Gastrocnemius medialis (tissue), 4 donors: ENCODE data around the gene SPTBN1. TPM values are rescaled to one million over a fixed set of nuclear protein-coding genes. Genes with fewer than 3 reads are reported as not detected.

Experiments
- ATAC-seq, 2 donors: fragments of 150-250 bp; one replicate each; pipeline ENCODE4 v1.9.1; 2016
- DNase-seq, 2 donors: peaks; one replicate each; pipeline ENCODE4 v3.0.0-alpha.2; 2019
- H3K27ac ChIP-seq, 4 donors: fragments of 200-600 bp; sonication (generic); 1 replicate in 1 of 4; 2 replicates in 3 of 4; pipeline ENCODE4 v1.5.1; 2016 to 2018; ENCODE audit warnings: mild to moderate bottlenecking in 2 of 4, moderate library complexity in 1 of 4
- H3K27me3 ChIP-seq, 3 donors: fragments of 200-600 bp; sonication (generic) in 2 of 3; 1 replicate in 1 of 3; 2 replicates in 2 of 3; pipeline versions ENCODE4 v1.5.1 to v1.6.0; 2016 to 2019; ENCODE audit warnings: mild to moderate bottlenecking in 1 of 3, moderate library complexity in 1 of 3
- H3K36me3 ChIP-seq, 2 donors: fragments of 200-600 bp; sonication (generic) in 1 of 2; one replicate each; pipeline ENCODE4 v1.5.1; 2017 to 2018
- H3K4me1 ChIP-seq, 2 donors: fragments of 200-600 bp; sonication (generic) in 1 of 2; one replicate each; pipeline ENCODE4 v1.5.1; 2016 to 2017; ENCODE audit warnings: mild to moderate bottlenecking in 2 of 2
- H3K4me3 ChIP-seq, 4 donors: fragments of 200-600 bp; sonication (generic) in 3 of 4; 1 replicate in 1 of 4; 2 replicates in 3 of 4; pipeline ENCODE4 v1.5.1; 2016 to 2019; ENCODE audit warnings: mild to moderate bottlenecking in 2 of 4
- H3K9me3 ChIP-seq, 3 donors: fragments of 200-600 bp; sonication (generic) in 2 of 3; 1 replicate in 1 of 3; 2 replicates in 2 of 3; pipeline ENCODE4 v1.5.1; 2016 to 2019
- POLR2A ChIP-seq, 2 donors: fragments of 450-650 bp; IDR thresholded peaks; one replicate each; pipeline ENCODE4 v1.6.1; 2017; ENCODE audit warnings: antibody characterized with exemption in 2 of 2, mild to moderate bottlenecking in 2 of 2, moderate library complexity in 2 of 2
- in situ Hi-C, 4 donors: fragments of 200-750 bp; cut with MboI; loops; one replicate each; pipeline versions ENCODE4 v1.15.0 to v1.8.0; 2017; ENCODE audit warnings: low sequenced_read_pairs in 4 of 4
- intact Hi-C: fragments of 100-400 bp; cut with DNase I; formaldehyde crosslinking; loops from one replicate; pipeline ENCODE4 v1.15.1; 2023; ENCODE audit warnings: low total_unique reads
- total RNA-seq, 4 donors: library from RNA; depleted of rRNA; stranded (reverse); fragments of >200 nt; gene quantifications; one replicate each; pipeline versions ENCODE4 v1.1.0 to v1.2.3, GENCODE V29; 2016
- TF ChIP-seq, protein P1 (sequence below), 5 experiments: fragments of 450-650 bp in 3 of 5; fragments of 200-600 bp in 2 of 5; sonication (generic) in 2 of 5; IDR thresholded peaks in 4 of 5; conservative IDR thresholded peaks in 1 of 5; 1 replicate in 4 of 5; 2 replicates in 1 of 5; pipeline ENCODE4 v1.5.1; 2016 to 2019; ENCODE audit warnings: antibody characterized with exemption in 5 of 5, mild to moderate bottlenecking in 3 of 5, moderate library complexity in 3 of 5

Gene SPTBN1
- total RNA-seq, 4 donors from 2014 or later, result 107 to 191 (median 119) TPM

DNA sequence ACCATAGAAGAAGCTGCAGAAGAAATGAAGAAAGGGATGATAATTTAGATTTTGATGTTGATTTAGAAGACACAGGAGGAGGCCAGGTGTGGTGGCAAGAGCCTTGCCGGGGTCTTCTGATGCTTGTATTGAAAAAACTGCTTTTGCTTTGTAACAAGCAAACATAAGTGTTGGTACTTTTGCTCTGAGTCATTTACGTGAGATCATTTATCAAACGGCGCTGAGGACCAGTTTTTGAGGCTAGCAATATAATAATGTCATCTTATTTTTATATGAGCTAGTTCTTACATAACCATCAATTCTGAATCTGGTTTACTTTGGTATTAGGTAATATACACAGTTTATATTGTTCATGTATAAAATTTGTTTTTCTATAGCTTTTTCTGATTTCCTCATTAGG, 30.6 kb downstream of the SPTBN1 start:
- TF ChIP-seq, protein P1, sequence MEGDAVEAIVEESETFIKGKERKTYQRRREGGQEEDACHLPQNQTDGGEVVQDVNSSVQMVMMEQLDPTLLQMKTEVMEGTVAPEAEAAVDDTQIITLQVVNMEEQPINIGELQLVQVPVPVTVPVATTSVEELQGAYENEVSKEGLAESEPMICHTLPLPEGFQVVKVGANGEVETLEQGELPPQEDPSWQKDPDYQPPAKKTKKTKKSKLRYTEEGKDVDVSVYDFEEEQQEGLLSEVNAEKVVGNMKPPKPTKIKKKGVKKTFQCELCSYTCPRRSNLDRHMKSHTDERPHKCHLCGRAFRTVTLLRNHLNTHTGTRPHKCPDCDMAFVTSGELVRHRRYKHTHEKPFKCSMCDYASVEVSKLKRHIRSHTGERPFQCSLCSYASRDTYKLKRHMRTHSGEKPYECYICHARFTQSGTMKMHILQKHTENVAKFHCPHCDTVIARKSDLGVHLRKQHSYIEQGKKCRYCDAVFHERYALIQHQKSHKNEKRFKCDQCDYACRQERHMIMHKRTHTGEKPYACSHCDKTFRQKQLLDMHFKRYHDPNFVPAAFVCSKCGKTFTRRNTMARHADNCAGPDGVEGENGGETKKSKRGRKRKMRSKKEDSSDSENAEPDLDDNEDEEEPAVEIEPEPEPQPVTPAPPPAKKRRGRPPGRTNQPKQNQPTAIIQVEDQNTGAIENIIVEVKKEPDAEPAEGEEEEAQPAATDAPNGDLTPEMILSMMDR (IDR thresholded peaks at IDR 0.05 in 4 of 5, conservative IDR thresholded peaks at IDR 0.05 in 1 of 5), result no peak
- TF ChIP-seq POLR2A (IDR thresholded peaks at IDR 0.05), result no peak
- Histone ChIP-seq H3K4me3 (no peak overlapping the region), H3K4me1 (peaks cover 38 to 48% of the 10 kb centered on the region in 2 donors), H3K27me3 (no peaks in the 10 kb centered on the region), H3K27ac (peak overlapping the region in 1 of 4 donors; percentile 15), H3K36me3 (no peaks in the 10 kb centered on the region), H3K9me3 (no peaks in the 10 kb centered on the region)
- DNase-seq, result no peak
- no peak for ATAC-seq
- intact Hi-C loops, result no loop called here
- in situ Hi-C loops, result no loop called here

DNA sequence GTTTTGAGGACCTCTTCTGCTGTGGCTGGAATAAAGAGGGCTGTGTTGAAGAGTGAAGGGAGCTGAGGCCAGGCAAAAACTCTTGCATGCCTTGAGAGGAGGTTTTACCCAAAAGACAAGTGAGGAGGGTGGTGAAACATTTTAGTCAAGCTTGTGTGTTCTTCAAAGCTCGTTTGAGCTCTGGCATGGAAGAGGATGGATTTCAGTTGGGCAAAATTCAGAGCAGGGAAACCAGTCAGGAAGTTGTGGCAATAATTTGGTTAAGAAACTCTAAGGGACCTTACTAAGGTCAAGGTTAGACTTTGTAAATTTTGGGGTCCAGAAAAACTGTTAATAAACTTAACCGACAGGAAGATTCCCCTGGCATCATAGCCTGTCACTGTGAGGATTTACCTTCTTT, 34.7 kb downstream of the SPTBN1 start:
- TF ChIP-seq, protein P1 (IDR thresholded peaks at IDR 0.05 in 4 of 5, conservative IDR thresholded peaks at IDR 0.05 in 1 of 5), result no peak
- TF ChIP-seq POLR2A (IDR thresholded peaks at IDR 0.05), result no peak
- no peak for DNase-seq
- H3K9me3 ChIP-seq, result no peaks in the 10 kb centered on the region
- no peak overlapping the region for H3K4me3 ChIP-seq
- H3K27ac ChIP-seq, result peak overlapping the region in 2 of 4 donors; percentile 1 to 20
- no peaks in the 10 kb centered on the region for H3K27me3 ChIP-seq
- peaks cover 21 to 25% of the 10 kb centered on the region in 2 donors for H3K4me1 ChIP-seq
- no peaks in the 10 kb centered on the region for H3K36me3 ChIP-seq
- intact Hi-C loops (no loop called here), in situ Hi-C loops (no loop called here)
- no peak for ATAC-seq

DNA sequence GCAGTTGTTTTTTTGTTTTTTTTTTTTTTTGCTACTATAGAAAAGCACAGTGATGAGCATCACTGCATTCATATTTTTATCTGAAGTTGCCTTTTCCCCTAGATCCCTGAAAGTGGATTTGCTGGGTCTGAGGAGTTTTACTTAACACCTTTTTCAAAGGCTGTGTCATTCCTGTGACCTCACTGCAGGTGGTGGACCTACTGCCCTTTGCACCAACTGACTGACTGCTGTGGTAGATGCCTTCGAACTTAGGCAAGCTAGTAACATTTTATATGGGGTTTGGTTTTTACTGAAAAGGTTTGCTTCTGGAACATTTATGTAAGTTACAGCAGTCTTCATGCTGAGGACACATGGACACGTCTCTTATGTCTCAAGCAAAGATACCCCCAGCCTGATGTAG, 36.2 kb downstream of the SPTBN1 start:
- Histone ChIP-seq H3K27me3 (no peaks in the 10 kb centered on the region), H3K4me3 (no peak overlapping the region), H3K36me3 (no peaks in the 10 kb centered on the region), H3K4me1 (peaks cover 22 to 34% of the 10 kb centered on the region in 2 donors), H3K9me3 (no peaks in the 10 kb centered on the region), H3K27ac (no peak overlapping the region)
- no peak for DNase-seq
- in situ Hi-C loops (no loop called here), intact Hi-C loops (no loop called here)
- ATAC-seq, result no peak
- TF ChIP-seq, protein P1 (IDR thresholded peaks at IDR 0.05 in 4 of 5, conservative IDR thresholded peaks at IDR 0.05 in 1 of 5), result no peak
- no peak for TF ChIP-seq POLR2A (IDR thresholded peaks at IDR 0.05)

DNA sequence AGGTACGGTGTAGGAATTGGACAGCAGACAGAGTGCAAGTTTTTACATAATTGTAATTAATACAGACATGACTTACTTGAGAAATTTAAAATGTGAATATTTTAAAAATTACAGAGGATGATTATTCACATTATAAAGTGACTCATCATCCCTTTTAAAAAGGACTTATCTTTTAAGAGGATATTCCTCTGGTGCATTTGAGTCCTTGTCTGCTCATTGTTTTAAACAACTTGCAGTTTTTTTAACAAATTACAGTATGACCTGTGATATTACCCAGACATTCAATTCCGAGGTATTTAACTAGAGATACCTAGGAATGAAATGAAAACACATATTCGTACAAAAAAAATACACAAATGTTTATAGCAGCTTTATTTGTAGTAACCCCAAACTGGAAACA, 38.0 kb downstream of the SPTBN1 start:
- DNase-seq, result no peak
- Histone ChIP-seq H3K9me3 (no peaks in the 10 kb centered on the region), H3K4me1 (peaks cover 38 to 46% of the 10 kb centered on the region in 2 donors), H3K27me3 (no peaks in the 10 kb centered on the region), H3K27ac (no peak overlapping the region), H3K36me3 (no peaks in the 10 kb centered on the region), H3K4me3 (no peak overlapping the region)
- intact Hi-C loops, result no loop called here
- no peak for ATAC-seq
- TF ChIP-seq POLR2A (IDR thresholded peaks at IDR 0.05), result no peak
- TF ChIP-seq, protein P1 (IDR thresholded peaks at IDR 0.05 in 4 of 5, conservative IDR thresholded peaks at IDR 0.05 in 1 of 5), result no peak
- in situ Hi-C loops, result no loop called here

DNA sequence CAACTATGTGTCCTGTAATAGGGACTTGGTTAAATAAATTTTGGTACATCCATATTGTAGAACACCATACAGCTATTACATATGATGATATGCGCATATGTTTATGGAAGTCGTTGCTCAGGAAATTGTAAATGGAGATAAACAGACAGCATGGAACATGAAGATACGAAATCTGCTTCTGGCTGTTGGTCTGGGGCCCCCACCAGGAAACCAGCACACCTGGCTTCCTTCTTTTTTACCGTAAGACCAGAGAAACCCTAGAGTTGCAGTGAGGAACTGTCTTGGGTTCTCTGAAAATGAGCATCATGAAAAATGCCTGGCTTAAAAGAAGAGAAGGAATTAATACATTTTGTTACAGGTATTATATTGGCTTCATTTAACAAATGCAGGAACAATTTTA, 40.8 kb downstream of the SPTBN1 start:
- Histone ChIP-seq H3K36me3 (no peaks in the 10 kb centered on the region), H3K4me3 (no peak overlapping the region), H3K27ac (peak overlapping the region in 3 of 4 donors; percentile 46 to 61 (median 58)), H3K9me3 (no peaks in the 10 kb centered on the region), H3K4me1 (peaks cover 53 to 56% of the 10 kb centered on the region in 2 donors), H3K27me3 (no peaks in the 10 kb centered on the region)
- ATAC-seq (no peak), DNase-seq (no peak)
- intact Hi-C loops (no loop called here), in situ Hi-C loops (no loop called here)
- TF ChIP-seq, protein P1 (IDR thresholded peaks at IDR 0.05 in 4 of 5, conservative IDR thresholded peaks at IDR 0.05 in 1 of 5), result no peak
- no peak for TF ChIP-seq POLR2A (IDR thresholded peaks at IDR 0.05)
